ENCODE results near the gene ASS1.
"Not testable (repeated sequence)": the region's sequence is repeated elsewhere in the genome, so short reads cannot be mapped to it uniquely, and the experiment has no call there.

ASS1 gene

DNA sequence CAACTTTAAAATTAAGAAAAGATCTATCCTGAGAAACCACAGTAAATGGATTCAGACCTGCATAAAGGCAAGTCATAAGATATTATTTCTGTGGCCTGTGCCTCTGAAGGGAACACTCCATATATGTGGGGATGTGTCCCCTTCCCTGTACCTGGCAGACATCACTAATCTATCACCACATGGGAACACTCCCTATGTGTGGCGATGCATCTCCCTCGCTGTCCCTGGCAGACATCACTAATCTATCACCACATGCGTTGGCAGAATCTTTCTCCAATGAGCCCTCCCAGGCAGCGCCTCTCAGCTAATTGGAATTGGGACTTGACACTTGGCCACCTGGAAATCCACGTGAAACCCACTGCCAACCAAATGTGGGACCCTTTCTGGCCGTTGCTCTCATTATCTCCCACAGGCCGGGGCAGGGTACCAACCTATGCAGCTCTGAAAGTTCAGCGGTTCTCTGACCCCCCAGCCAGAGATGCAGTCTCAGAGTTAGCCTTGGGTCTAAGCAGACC is 25.2 kb upstream of the ASS1 start:
- no peak for DNase-seq

DNA sequence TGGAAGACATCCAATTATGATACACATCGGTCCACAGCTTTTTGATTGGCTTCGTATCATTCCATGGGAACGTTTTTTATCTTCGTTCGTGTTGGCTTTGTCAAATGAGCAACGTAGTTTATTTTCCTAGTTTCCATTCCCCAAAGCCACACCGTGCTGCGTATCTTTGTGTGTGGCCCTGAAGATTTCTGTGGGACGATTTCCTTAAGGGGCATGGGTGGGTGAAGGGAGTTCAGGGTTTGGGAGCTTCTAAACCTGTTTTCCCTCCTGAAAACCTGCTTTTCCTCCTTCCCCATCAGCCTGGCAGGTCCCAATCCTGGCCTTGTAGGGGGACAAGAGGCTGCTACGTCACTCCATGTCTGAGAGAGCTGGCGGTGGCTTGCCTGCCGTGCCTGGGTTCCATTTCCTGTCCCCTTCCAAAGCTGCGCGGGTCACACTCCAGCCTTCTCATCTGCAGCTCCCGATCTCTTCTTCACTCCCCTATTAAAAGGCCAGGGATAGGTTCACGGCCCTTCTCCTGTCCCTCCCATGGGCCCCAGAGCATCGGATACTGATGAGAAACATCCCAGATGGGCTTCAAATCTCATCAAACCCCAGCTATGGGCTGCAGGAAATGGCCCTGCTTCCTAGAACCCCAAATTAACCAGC is 23.5 kb upstream of the ASS1 start:
- DNase-seq = no peak

DNA sequence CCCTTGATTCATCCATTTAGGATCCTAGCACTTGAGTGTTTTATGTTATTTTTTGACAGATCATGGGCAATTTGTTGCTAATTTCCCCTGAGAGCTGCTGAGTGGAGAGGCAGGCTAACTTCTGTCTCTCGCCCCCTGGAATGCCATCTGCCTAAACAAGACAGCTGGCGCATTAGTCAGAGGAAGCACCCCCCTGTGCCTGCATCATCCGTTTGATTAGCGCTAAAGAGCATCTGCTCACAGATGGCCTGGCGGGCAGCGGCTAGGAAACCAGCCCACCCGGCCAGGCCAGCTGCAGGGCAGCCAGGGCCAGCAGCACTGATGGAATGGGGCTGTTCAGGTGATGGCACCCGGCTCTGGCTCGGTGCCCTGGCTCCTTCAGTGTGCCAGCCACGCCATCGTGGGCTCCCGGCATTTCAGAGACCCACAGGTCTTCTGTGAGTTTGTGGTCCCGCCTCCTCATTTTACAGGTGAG is 22.9 kb upstream of the ASS1 start:
- DNase-seq = peak; percentile 98

DNA sequence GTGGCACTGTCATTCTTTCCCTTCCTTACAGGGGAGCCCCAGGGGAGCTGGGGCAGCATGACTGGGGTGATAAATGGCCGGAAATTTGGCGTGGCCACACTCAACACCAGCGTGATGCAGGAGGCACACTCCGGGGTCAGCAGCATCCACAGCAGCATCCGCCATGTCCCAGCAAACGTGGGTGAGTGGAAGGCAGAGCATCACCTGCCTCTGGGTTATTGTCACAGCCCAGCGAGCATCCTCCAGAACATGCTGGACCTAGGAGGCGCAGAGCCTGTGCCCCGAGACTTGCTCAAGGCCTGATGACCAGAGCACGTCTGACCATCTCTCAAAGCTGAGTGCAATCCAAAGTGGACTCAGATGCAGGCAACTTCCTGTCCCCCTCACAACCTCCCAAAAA is 22.2 kb upstream of the ASS1 start:
- DNase-seq = no peak

DNA sequence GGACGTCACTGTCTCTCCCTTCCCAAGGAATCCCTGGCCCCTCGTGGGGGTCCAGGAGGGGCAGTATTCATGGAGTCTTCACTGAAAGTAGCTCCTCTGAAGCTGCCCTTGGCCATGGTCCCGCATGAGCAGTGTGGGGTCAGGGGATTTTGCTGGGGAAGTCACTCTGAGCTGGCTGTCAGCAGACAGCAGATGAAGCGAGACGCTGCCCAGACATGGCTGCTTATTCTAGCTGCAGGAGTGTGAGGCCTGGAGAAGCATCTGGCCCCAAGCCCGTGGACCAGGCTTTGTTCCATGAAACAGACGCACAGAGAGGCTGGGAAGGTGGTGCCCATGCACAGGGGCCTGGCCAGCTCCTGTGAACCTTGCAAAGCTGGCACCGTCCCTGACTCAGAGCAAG is 21.5 kb upstream of the ASS1 start:
- no peak for DNase-seq

DNA sequence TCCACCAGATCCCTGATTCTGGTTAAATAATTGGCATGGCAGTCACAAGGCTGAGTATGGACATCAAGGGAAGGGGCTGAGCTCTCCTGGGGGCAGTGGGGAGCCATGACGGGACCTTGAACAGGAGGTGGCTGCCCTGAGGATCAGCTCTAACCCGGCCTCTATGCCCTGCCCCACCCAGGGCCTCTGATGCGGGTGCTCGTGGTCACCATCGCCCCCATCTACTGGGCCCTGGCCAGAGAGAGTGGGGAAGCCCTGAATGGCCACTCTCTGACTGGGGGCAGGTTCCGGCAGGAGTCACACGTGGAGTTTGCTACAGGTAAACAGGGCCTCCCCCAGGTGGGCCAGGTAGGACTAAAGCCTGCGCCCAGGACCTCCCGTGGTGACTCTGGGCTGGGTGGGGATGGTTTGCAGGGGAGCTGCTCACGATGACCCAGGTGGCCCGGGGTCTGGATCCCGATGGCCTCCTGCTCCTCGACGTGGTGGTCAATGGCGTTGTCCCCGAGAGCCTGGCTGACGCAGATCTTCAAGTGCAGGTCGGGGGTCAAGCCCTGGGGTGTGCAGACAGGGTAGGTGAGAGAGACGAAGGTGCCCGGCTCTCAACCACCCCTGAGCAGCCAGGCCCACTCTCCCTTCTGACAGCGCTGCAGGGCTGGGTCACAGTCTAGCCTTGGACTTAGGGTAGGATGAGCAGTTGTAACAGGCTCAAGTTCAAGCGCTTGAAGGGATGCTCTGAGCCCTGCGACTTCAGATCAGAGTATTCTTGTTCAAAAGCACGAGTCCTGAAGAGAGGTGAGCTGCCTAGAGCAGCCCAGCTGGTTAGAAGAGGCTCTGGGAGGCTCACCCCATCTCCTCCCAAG is 19.9 kb upstream of the ASS1 start:
- DNase-seq = no peak

DNA sequence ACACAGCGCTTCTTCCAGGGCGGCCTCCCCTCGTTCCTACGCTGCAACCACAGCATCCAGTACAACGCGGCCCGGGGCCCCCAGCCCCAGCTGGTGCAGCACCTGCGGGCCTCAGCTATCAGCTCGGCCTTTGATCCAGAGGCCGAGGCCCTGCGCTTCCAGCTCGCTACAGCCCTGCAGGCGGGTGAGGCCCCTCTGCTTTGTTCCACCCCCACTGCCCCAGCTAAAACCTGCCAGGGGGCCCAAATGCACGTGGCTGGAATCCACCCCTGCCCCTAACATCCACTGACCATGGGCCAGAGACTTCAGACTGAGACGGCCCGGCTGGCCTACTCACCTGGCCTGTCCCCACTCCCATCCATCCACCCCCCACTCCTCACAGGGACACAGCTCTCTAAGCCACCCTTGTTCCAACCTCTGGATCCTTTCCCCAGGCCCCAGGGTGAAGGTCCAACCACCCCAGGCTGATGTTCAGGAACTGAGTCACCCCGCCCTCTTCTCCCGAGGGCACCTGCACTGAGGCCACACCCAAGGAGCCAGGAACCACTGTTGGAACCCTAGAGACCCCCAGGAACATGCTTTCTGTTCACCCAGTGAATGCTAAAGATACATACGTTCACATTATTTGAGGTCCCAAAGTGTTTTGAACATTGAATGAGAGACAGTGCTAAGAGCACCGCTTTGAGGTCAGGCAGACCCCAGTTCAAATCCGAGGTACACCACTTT is 18.9 kb upstream of the ASS1 start:
- no peak for DNase-seq

DNA sequence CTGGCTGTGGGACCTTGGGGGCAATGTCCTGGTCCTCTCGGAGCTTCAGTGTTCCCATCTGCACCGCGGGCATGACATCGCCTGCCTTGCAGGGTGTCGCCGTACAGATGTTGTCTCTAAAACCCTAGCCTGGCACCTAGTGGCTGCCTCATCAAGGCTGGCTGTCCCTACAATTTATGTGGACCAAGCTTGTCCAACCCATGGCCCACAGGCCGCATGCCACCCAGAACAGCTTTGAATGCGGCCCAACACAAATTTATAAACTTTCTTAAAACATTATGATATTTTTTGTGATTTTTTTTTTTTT is 18.3 kb upstream of the ASS1 start:
- no peak for DNase-seq

DNA sequence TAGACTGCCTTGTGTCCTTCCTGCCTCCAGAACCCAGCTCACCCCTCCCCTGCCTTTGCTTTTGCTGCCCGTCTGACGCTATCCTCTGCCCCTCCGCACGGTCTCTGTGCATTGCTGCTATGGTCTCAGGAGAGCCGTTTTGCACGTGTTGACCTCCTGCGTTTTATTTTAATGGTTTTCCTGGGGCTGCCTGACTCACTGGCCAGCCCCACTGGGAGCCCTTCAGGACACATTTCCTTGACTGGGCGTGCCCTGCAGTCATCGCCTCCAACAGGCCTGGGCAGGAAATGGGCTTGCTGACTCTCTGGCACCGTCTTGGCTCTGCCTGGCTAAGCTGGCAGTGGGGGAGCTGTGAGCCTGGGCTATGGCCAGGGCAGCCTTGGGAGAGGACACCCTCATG is 17.9 kb upstream of the ASS1 start:
- DNase-seq = no peak

DNA sequence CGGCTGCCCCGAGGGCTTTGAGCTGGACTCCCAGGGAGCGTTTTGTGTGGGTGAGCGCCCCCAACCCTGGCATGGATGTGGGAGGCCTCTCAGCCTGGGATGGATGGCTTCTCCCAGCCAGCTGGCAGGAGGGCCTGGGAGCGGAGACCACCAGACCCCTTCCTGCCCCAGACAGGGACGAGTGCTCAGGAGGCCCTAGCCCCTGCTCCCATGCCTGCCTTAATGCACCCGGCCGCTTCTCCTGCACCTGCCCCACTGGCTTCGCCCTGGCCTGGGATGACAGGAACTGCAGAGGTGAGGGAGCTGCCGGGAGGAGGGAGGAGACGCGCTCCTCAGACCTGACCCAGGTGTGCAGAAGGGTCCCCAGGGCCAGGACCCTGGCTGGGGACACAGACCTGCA is 17.4 kb upstream of the ASS1 start:
- DNase-seq = no peak

DNA sequence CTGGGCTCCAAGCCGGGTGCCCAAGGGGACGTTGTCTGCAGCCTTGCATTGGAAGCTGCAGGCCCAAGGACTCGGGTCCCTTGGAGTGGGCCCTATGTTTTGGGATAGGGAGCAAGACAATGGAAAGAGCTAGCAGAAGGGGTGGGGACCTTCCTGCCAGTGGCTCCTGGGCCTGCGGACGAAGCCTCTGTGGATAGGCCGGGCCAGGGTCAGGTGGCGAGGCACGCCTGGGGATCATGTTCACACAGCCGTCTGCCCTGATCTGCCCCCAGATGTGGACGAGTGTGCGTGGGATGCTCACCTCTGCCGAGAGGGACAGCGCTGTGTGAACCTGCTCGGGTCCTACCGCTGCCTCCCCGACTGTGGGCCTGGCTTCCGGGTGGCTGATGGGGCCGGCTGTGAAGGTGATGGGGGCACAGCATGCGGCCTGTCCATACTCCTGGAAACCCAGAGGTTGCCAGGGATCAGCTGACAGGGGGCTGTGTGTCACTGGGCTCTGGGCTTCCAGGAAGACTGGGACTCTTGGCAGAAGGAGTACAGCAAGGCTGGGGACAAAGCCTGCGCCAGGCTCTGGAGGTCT is 16.6 kb upstream of the ASS1 start:
- no peak for DNase-seq

DNA sequence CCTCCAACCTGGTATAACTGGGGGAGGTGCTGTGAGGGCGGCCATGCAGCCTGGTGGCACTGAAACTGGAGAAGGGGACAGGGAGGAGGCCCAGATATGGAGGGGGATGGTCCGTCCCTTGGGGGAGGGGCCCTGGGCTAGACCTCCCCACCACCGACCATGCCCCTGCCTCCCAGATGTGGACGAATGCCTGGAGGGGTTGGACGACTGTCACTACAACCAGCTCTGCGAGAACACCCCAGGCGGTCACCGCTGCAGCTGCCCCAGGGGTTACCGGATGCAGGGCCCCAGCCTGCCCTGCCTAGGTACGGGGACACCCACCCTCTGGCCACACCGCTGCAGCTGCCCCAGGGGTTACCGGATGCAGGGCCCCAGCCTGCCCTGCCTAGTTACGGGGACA is 15.4 kb upstream of the ASS1 start:
- DNase-seq = no peak

DNA sequence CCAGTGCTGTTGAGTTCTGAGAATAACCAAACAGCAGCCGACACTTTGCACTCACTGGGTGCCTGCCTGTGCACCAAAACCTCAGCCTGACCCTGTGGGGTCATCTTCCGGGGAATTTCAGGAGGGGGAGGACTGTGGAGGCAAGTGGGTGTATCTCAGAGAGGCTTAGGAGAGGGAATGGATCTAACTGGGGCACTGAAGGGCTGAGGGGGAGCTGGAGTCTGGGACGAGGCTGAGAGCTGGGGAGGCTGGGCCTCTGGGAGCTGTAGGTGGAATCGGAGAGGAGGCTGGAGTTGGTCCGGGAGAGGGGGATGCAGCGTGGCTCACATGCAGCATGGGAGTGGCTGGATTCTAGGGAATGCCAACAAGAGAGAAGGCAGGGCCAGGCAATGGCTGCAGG is 14.9 kb upstream of the ASS1 start:
- no peak for DNase-seq

DNA sequence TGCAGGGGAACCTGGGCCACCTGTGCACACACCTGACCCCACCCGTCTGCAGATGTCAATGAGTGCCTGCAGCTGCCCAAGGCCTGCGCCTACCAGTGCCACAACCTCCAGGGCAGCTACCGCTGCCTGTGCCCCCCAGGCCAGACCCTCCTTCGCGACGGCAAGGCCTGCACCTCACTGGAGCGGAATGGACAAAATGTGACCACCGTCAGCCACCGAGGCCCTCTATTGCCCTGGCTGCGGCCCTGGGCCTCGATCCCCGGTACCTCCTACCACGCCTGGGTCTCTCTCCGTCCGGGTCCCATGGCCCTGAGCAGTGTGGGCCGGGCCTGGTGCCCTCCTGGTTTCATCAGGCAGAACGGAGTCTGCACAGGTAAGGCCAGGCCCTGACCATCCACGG is 14.5 kb upstream of the ASS1 start:
- no peak for DNase-seq

DNA sequence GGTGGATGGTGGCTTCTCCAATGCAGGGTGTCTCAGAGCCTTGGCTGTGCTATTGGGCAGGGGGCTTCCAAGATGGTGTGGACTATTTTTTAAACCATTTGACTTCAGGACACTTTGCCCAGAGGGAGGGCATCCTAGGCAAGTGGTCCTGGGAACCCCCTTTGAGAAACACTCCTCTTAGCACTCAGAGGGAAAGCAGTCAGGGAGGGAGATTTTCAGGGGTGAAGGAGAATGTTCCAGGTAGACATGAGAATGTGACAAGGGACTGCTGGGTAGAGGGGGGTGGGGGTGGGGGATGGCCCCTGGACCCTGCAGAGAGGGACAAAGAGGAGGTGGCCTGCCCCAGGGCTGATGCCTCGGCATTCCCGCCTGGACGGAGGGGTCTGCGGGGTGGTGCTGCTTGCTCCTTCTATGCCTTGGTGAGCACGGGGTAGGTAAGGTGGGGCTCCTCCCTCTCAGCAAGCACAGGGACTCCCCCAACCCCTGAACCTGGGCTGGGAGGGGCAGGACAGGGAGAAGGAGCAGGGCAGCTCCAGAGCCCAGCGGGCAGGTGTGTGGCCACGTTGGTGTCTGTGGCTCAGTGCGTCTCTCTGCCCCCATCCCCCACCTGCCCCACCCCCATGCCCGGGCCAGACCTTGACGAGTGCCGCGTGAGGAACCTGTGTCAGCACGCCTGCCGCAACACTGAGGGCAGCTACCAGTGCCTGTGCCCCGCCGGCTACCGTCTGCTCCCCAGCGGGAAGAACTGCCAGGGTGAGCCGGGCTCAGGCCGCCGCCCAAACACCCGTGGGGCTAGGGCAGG is 13.8 kb upstream of the ASS1 start:
- no peak for DNase-seq

DNA sequence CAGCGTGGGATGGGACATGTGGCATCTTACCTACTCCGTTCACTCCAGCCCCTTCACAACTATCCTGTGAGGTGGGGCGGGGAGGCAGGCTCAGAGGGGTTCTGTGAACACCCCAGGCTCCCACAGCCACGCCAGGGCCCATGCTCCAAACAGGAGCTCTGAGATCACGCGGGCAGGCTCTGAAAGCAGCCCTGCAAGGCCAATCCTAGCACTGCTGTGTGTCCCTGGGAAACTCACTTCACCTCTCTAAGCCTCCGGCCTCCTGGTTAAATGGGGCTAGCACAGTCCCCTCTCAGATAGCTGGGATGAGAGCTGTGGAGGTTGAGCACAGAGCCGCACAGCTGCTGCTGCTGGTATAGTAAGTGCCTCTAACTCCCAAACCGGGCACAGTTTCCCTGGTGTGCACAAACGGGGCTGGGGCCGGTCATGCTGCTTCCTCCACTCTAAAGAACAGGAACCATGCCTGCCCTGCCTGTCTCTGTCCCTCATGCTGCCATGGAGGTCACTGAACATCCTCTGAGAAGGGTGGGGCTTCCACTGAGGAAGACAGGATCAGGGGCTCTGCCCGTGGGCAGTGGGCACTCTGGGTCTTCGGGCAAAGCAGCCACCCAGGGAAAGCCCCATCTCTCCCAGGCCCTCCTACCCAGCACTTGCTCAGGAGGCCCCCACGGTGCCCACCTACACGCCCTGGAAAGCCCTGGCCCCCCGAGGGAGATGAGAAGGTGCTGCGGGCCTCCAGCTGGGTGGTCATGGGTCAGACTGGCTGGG is 13.0 kb upstream of the ASS1 start:
- no peak for DNase-seq

DNA sequence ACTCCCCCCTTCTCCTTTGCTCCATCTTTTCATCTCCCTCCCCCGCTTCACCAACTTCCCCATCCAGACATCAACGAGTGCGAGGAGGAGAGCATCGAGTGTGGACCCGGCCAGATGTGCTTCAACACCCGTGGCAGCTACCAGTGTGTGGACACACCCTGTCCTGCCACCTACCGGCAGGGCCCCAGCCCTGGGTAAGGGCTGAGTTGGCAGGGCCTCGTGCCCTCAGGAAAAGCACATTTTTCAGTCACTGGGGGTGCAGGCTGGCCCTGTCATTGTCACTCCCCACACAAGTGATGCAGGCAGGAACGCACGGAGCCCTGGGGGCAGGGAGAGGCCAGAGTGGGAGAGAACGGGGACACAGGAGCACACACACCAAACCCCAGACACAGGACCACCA is 12.4 kb upstream of the ASS1 start:
- DNase-seq = no peak

DNA sequence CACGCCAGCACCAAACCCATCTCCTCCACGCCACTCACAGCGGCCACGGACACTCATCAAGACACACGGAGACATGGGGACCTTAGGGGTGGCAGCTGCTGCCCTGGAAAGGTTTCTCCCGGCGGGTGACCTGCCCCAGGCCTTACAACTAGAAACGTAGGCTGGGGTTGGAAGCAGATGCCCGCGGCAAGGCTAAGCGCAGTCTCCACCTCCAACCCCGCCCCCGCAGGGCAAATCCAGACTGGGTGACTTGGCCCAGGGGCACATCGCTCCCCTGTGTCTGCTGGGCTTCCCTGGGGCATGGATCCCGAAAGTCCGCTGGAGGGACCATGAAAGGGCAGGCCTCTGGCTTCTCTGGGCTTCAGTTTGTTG is 12.0 kb upstream of the ASS1 start:
- no peak for DNase-seq

DNA sequence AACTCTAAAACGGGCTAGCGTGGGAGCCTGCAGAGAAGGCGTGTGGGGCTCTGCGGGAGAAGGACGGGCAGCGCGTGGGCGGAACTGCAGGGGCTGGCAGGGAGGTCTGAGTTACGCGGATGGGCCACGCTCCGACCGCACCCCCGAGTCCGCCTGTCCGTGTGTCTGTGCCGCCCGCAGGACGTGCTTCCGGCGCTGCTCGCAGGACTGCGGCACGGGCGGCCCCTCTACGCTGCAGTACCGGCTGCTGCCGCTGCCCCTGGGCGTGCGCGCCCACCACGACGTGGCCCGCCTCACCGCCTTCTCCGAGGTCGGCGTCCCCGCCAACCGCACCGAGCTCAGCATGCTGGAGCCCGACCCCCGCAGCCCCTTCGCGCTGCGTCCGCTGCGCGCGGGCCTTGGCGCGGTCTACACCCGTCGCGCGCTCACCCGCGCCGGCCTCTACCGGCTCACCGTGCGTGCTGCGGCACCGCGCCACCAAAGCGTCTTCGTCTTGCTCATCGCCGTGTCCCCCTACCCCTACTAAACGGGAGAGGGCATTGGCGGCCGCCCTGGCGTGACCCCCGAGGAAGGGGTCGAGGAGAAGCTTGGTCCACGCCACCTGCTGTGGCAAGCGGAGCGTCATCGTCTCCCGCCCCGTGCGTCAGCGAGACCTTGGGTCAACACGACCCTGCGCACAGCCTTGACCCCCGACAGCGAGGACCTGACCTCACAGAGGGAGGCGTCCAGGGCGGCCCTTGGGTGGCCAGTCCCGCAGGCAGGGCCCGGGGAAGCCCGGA is 11.4 kb upstream of the ASS1 start:
- DNase-seq = peak; percentile 71

DNA sequence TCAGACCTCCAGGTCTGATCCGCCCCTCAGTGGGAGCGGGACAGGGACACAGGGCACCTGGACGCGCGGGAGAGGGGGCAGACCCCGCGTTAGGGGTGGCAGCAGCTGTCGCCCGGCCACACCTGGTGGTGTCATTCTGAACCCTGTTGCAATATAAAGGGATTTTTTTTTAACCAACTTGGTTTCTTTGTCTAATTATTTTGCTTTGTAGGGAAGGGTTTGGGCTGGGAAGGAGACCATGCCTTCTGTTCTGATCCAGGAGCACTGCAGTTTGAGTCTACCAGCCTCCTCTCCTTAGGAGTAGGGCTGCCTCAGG is 10.9 kb upstream of the ASS1 start:
- DNase-seq = no peak

DNA sequence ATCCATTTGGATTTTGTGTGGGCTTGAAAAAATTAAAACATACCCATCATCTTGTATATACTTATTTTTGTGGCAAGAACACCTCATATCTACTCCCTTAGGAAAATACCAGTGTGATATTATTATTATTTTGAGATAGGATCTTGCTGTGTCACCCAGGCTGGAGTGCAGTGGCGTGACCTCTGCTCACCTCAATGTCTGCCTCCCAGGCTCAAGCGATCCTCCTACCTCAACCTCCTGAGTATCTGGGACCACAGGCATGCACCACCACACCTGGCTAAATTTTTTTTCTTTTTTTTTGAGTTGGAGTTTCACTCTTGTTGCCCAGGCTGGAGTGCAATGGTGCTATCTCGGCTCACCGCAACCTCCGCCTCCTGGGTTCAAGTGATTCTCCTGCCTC is 10.1 kb upstream of the ASS1 start:
- DNase-seq = not testable (repeated sequence)
